Ishikawa (cell line): Measurements from ENCODE around the gene PLA2G4D.

Experiments
- CEBPB ChIP-seq: IDR thresholded peaks from 2 replicates; pipeline ENCODE4 v1.6.1; 2012
- CREB1 ChIP-seq: IDR thresholded peaks from 2 replicates; pipeline ENCODE4 v1.6.1; 2012; ENCODE audit warnings: low read depth
- EGR1 ChIP-seq: IDR thresholded peaks from 2 replicates; pipeline ENCODE4 v1.6.1; 2012
- EP300 ChIP-seq: IDR thresholded peaks from 2 replicates; pipeline ENCODE4 v1.6.1; 2012; ENCODE audit warnings: borderline replicate concordance
- FOXM1 ChIP-seq: IDR thresholded peaks from 2 replicates; pipeline ENCODE4 v1.6.1; 2012; ENCODE audit warnings: low read depth, borderline replicate concordance
- NFIC ChIP-seq: IDR thresholded peaks from 2 replicates; pipeline ENCODE4 v1.6.1; 2012
- RAD21 ChIP-seq: IDR thresholded peaks from 2 replicates; pipeline ENCODE4 v1.6.1; 2012; ENCODE audit warnings: low read depth
- REST ChIP-seq: IDR thresholded peaks from 2 replicates; pipeline ENCODE4 v1.6.1; 2012; ENCODE audit warnings: low read depth, mild to moderate bottlenecking
- TAF1 ChIP-seq: IDR thresholded peaks from 2 replicates; pipeline ENCODE4 v1.6.1; 2012; ENCODE audit warnings: low read depth, mild to moderate bottlenecking
- TCF12 ChIP-seq: IDR thresholded peaks from 2 replicates; pipeline ENCODE4 v1.6.1; 2012; ENCODE audit warnings: low read depth
- TEAD4 ChIP-seq: IDR thresholded peaks from 2 replicates; pipeline ENCODE4 v1.6.1; 2012
- USF1 ChIP-seq: IDR thresholded peaks from 2 replicates; pipeline ENCODE4 v1.6.1; 2012
- YY1 ChIP-seq: IDR thresholded peaks from 2 replicates; pipeline ENCODE4 v1.6.1; 2012; ENCODE audit warnings: low read depth
- ZBTB7A ChIP-seq: IDR thresholded peaks from 2 replicates; pipeline ENCODE4 v1.6.1; 2012; ENCODE audit warnings: low read depth
- TF ChIP-seq, protein P1 (sequence below): IDR thresholded peaks from 2 replicates; pipeline ENCODE4 v1.6.1; 2012

Gene PLA2G4D

DNA sequence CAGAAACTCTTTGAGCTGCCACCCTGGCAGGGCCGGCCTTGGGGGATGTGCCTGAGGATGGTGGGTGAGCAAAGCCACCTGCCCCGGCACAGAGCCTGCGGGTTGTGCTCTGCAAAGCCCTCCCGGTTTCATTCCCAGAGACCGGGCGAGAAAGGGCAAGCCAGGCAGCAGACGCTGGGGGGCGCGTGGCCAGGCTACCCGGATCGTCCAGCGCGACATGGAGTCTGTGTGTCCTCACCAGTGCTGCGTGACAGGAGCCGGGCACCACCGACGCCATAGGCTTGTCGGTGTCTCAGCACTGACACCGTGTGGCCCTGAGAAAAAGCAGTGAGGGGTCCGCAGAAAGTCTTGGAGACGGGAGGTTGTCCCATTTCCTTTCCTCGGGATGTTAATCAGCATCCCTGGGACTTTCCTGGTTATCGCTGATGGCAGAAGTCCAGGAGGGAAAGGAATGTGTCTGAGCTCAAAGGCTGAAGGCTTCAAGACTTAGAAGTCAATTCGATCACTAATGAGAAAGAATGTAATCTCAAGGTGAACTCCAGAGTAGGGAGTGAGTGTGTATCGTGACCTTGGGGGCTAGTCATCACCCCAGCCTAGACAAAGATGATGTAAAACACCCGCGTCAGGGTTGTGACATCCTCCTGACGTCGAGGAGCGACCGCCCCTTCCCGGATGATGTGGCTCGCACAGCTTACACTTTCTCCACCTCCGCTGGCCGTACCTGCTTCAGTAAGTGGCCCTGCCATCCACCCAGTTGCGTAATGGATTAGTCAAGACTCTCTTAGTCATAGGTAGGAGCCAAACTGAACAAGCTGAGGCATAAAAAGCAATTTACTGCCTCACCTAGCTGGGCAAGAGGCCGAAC, 37.2 kb downstream of the PLA2G4D start:
- TF ChIP-seq TCF12 (no peak), EP300 (no peak), NFIC (no peak), TAF1 (no peak), CREB1 (peak; percentile 86), CEBPB (peak; percentile 96), FOXM1 (no peak), RAD21 (peak; percentile 70), YY1 (0 out of 2 replicates have a peak, but pooled peaks have one; percentile 17), TEAD4 (peak; percentile 2; the same call in 1 of the 2 replicates)
- TF ChIP-seq, protein P1, sequence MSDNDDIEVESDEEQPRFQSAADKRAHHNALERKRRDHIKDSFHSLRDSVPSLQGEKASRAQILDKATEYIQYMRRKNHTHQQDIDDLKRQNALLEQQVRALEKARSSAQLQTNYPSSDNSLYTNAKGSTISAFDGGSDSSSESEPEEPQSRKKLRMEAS = peak; percentile 8; the same call in 1 of the 2 replicates

GRCh38 chr15:42053914-42054313, 40.4 kb downstream of the PLA2G4D start:
- TF ChIP-seq TCF12 = no peak
- TF ChIP-seq, protein P1 = no peak
- no peak for TF ChIP-seq YY1
- no peak for TF ChIP-seq FOXM1
- no peak for TF ChIP-seq TEAD4
- no peak for TF ChIP-seq REST

- TF ChIP-seq TAF1 = no peak
- TF ChIP-seq EP300 = no peak
- no peak for TF ChIP-seq EGR1
- no peak for TF ChIP-seq CEBPB
- no peak for TF ChIP-seq RAD21
- TF ChIP-seq TEAD4 = no peak
- TF ChIP-seq TCF12 = no peak
- TF ChIP-seq CREB1 = no peak
- TF ChIP-seq FOXM1 = no peak
- TF ChIP-seq ZBTB7A = no peak
- no peak for TF ChIP-seq YY1
- no peak for TF ChIP-seq REST
- TF ChIP-seq USF1 = no peak
Observed at GRCh38 chr15:42053010-42053409, 41.4 kb downstream of the PLA2G4D start.

GRCh38 chr15:42050484-42051255, 43.7 kb downstream of the PLA2G4D start:
- TF ChIP-seq TEAD4 (no peak), YY1 (no peak), TAF1 (no peak), RAD21 (no peak), REST (no peak), CREB1 (no peak), EGR1 (no peak), USF1 (no peak), CEBPB (no peak), ZBTB7A (no peak)
- TF ChIP-seq, protein P1 = no peak
